Measurements from ENCODE around the gene PRPF38B.

DNA sequence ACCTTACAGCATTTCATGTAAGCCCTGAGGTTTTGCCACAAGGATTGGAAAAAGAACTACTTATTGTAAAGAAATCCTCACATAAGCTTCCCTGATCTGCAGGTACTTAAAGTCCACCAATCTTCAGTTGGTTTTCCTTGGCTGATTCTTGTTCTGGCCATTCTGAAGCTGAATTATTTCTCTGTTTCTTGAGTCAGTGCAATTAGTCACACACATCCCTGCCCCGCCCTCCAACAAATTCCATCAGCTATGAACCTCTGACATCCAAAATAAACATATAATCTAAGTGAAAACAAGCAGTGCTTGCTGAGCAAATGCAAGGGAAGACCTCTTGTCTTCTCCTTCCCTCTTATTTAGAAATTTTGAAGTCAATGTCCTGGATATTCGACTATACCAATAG is 12.4 kb downstream of the PRPF38B start:
- TF ChIP-seq, protein P1, sequence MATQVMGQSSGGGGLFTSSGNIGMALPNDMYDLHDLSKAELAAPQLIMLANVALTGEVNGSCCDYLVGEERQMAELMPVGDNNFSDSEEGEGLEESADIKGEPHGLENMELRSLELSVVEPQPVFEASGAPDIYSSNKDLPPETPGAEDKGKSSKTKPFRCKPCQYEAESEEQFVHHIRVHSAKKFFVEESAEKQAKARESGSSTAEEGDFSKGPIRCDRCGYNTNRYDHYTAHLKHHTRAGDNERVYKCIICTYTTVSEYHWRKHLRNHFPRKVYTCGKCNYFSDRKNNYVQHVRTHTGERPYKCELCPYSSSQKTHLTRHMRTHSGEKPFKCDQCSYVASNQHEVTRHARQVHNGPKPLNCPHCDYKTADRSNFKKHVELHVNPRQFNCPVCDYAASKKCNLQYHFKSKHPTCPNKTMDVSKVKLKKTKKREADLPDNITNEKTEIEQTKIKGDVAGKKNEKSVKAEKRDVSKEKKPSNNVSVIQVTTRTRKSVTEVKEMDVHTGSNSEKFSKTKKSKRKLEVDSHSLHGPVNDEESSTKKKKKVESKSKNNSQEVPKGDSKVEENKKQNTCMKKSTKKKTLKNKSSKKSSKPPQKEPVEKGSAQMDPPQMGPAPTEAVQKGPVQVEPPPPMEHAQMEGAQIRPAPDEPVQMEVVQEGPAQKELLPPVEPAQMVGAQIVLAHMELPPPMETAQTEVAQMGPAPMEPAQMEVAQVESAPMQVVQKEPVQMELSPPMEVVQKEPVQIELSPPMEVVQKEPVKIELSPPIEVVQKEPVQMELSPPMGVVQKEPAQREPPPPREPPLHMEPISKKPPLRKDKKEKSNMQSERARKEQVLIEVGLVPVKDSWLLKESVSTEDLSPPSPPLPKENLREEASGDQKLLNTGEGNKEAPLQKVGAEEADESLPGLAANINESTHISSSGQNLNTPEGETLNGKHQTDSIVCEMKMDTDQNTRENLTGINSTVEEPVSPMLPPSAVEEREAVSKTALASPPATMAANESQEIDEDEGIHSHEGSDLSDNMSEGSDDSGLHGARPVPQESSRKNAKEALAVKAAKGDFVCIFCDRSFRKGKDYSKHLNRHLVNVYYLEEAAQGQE (IDR thresholded peaks at IDR 0.05; ENCODE audit: low read depth), result no peak
- TF ChIP-seq TCF12 (IDR thresholded peaks at IDR 0.05; ENCODE audit: low read depth) (no peak), EP300 (IDR thresholded peaks at IDR 0.05; ENCODE audit: borderline replicate concordance) (no peak), CREB1 (IDR thresholded peaks at IDR 0.05; ENCODE audit: low read depth) (no peak), YY1 (IDR thresholded peaks at IDR 0.05; ENCODE audit: low read depth) (no peak), RAD21 (IDR thresholded peaks at IDR 0.05; ENCODE audit: low read depth) (no peak), TEAD4 (IDR thresholded peaks at IDR 0.05) (no peak), TAF1 (IDR thresholded peaks at IDR 0.05; ENCODE audit: low read depth) (no peak), NFIC (IDR thresholded peaks at IDR 0.05) (no peak), EGR1 (IDR thresholded peaks at IDR 0.05) (no peak), FOXM1 (IDR thresholded peaks at IDR 0.05; ENCODE audit: borderline replicate concordance, low read depth) (no peak)
- TF ChIP-seq, protein P2, sequence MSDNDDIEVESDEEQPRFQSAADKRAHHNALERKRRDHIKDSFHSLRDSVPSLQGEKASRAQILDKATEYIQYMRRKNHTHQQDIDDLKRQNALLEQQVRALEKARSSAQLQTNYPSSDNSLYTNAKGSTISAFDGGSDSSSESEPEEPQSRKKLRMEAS (IDR thresholded peaks at IDR 0.05), result no peak
- TF ChIP-seq, protein P3, sequence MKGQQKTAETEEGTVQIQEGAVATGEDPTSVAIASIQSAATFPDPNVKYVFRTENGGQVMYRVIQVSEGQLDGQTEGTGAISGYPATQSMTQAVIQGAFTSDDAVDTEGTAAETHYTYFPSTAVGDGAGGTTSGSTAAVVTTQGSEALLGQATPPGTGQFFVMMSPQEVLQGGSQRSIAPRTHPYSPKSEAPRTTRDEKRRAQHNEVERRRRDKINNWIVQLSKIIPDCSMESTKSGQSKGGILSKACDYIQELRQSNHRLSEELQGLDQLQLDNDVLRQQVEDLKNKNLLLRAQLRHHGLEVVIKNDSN (IDR thresholded peaks at IDR 0.05), result no peak

Data from Ishikawa (cell line).